GM23338 (cell line): ENCODE results near the gene CRMP1.

Experiments
- CREB1 ChIP-seq: fragments of 250-450 bp; sonication (Bioruptor Pico); IDR thresholded peaks from 2 replicates; pipeline ENCODE4 v1.5.0; 2020; ENCODE audit warnings: low read depth, mild to moderate bottlenecking, moderate library complexity
- CTCF ChIP-seq, 2 experiments: fragments of 200-600 bp in 1 of 2; sonication (generic) in 1 of 2; conservative IDR thresholded peaks; 2 replicates each; pipeline versions ENCODE4 v1.5.1 to v1.6.1; 2016 to 2017; ENCODE audit warnings: antibody characterized with exemption in 2 of 2, low read depth in 2 of 2, mild to moderate bottlenecking in 2 of 2, moderate library complexity in 1 of 2
- ETS1 ChIP-seq: IDR thresholded peaks from 2 replicates; pipeline ENCODE4 v1.6.1; 2016; ENCODE audit warnings: antibody characterized with exemption
- EZH2 ChIP-seq: fragments of 200-600 bp; sonication (generic); IDR thresholded peaks from one replicate; pipeline ENCODE4 v1.8.0; 2017; ENCODE audit warnings: antibody characterized with exemption, mild to moderate bottlenecking, low read depth; ENCODE audit not compliant: unreplicated experiment
- EZH2phosphoT487 ChIP-seq: fragments of 200-600 bp; sonication (generic); IDR thresholded peaks from one replicate; pipeline ENCODE4 v1.8.1; 2018; ENCODE audit warnings: antibody characterized with exemption; ENCODE audit not compliant: unreplicated experiment
- JUNB ChIP-seq: IDR thresholded peaks from one replicate; pipeline ENCODE4 v1.6.1; 2016; ENCODE audit warnings: antibody characterized with exemption; ENCODE audit not compliant: unreplicated experiment
- NANOG ChIP-seq: IDR thresholded peaks from 2 replicates; pipeline ENCODE4 v1.6.1; 2016; ENCODE audit warnings: antibody characterized with exemption, borderline replicate concordance
- POLR2AphosphoS5 ChIP-seq: IDR thresholded peaks from 2 replicates; pipeline ENCODE4 v1.6.1; 2016; ENCODE audit warnings: antibody characterized with exemption, low read depth
- STAT1 ChIP-seq: IDR thresholded peaks from one replicate; pipeline ENCODE4 v1.6.1; 2016; ENCODE audit warnings: antibody characterized with exemption; ENCODE audit not compliant: unreplicated experiment
- ZNF114 ChIP-seq: fragments of 250-450 bp; sonication (Bioruptor Pico); IDR thresholded peaks from 2 replicates; pipeline ENCODE4 v1.5.0; 2020; ENCODE audit warnings: mild to moderate bottlenecking, moderate library complexity
- ZNF462 ChIP-seq: fragments of 250-450 bp; sonication (Bioruptor Pico); IDR thresholded peaks from 2 replicates; pipeline ENCODE4 v1.5.0; 2020; ENCODE audit warnings: mild to moderate bottlenecking, moderate library complexity
- TF ChIP-seq, protein P1 (sequence below): IDR thresholded peaks from one replicate; pipeline ENCODE4 v1.6.1; 2018; ENCODE audit warnings: antibody characterized with exemption; ENCODE audit not compliant: unreplicated experiment

DNA sequence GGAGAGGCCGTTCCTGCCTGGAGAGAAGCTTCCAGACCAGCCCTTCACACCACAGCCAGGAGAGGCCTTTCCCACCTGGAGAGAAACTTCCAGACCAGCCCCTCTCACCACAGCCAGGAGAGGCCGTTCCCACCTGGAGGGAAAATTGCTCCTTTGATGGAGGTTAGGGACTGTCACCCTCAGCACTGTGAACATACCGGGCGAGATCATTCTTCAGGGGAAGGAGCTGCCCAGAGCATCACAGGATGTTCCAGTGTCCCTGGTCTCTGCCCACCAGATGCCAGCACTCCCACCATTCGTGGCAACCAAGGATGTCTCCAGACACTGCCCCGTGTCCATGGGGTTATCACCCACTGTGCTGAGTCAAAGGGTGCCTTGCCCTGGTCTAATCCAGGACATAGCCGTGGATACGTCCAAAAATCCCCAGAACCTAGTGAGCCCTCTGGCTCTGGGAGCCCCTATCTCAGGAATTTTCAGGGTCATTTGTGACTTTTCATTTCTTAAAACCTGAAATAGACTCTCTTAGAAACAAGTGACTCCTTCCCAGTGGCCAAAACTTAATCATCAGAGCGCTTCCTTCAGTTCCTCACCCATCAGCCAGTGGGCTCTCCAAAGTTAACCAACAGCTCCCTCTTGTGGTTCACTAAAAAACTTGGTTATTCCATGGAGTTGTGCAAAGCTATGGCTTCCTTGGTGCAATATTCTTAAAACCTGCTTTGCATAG is 80.2 kb downstream of the CRMP1 start:
- peak; percentile 83 to 84 for TF ChIP-seq CTCF (conservative IDR thresholded peaks at IDR 0.05; ENCODE audit: low read depth in 2 of 2)
- TF ChIP-seq POLR2AphosphoS5 = no peak
- TF ChIP-seq, protein P1, sequence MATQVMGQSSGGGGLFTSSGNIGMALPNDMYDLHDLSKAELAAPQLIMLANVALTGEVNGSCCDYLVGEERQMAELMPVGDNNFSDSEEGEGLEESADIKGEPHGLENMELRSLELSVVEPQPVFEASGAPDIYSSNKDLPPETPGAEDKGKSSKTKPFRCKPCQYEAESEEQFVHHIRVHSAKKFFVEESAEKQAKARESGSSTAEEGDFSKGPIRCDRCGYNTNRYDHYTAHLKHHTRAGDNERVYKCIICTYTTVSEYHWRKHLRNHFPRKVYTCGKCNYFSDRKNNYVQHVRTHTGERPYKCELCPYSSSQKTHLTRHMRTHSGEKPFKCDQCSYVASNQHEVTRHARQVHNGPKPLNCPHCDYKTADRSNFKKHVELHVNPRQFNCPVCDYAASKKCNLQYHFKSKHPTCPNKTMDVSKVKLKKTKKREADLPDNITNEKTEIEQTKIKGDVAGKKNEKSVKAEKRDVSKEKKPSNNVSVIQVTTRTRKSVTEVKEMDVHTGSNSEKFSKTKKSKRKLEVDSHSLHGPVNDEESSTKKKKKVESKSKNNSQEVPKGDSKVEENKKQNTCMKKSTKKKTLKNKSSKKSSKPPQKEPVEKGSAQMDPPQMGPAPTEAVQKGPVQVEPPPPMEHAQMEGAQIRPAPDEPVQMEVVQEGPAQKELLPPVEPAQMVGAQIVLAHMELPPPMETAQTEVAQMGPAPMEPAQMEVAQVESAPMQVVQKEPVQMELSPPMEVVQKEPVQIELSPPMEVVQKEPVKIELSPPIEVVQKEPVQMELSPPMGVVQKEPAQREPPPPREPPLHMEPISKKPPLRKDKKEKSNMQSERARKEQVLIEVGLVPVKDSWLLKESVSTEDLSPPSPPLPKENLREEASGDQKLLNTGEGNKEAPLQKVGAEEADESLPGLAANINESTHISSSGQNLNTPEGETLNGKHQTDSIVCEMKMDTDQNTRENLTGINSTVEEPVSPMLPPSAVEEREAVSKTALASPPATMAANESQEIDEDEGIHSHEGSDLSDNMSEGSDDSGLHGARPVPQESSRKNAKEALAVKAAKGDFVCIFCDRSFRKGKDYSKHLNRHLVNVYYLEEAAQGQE = no peak
- no peak for TF ChIP-seq EZH2phosphoT487
- TF ChIP-seq EZH2 = no peak
- TF ChIP-seq ZNF114 (CRISPR knock-in tag) = no peak
- TF ChIP-seq JUNB = no peak
- no peak for TF ChIP-seq NANOG
- no peak for TF ChIP-seq CREB1 (CRISPR knock-in tag)
- TF ChIP-seq STAT1 = no peak
- no peak for TF ChIP-seq ETS1
- no peak for TF ChIP-seq ZNF462 (CRISPR knock-in tag)
